Stimulated activated CD8-positive, alpha-beta memory T cell treated with anti-CD3 and anti-CD28 coated beads, Interleukin-4, amount 100 ng/mL, for 1 hour (primary cell): ENCODE measurements around the gene LMX1A.

Experiments used
- DNase-seq, 2 donors: peaks; one replicate each; pipeline ENCODE4 v3.0.0-alpha.2; 2020; ENCODE audit warnings: low read depth in 2 of 2, low spot score in 1 of 2

The LMX1A gene

GRCh38 chr1:165325460-165326203, 30.9 kb downstream of the LMX1A start:
- DNase-seq: no peak

GRCh38 chr1:165324050-165324449, 32.5 kb downstream of the LMX1A start:
- no peak for DNase-seq

GRCh38 chr1:165317612-165318011, 38.9 kb downstream of the LMX1A start:
- no peak for DNase-seq

GRCh38 chr1:165316153-165316772, 40.3 kb downstream of the LMX1A start:
- no peak for DNase-seq

GRCh38 chr1:165315481-165315880, 41.0 kb downstream of the LMX1A start:
- no peak for DNase-seq

- no peak for DNase-seq
Observed at GRCh38 chr1:165313903-165314302, 42.6 kb downstream of the LMX1A start.

- DNase-seq: no peak
Observed at GRCh38 chr1:165312591-165312990, 43.9 kb downstream of the LMX1A start.

- no peak for DNase-seq
Observed at GRCh38 chr1:165306543-165307434, 49.7 kb downstream of the LMX1A start.

- no peak for DNase-seq
Observed at GRCh38 chr1:165303386-165303785, 53.1 kb downstream of the LMX1A start.

GRCh38 chr1:165300400-165300903, 56.1 kb downstream of the LMX1A start:
- no peak for DNase-seq

GRCh38 chr1:165298203-165298820, 58.2 kb downstream of the LMX1A start:
- no peak for DNase-seq

GRCh38 chr1:165296205-165296604, 60.3 kb downstream of the LMX1A start:
- no peak for DNase-seq

GRCh38 chr1:165290148-165290547, 66.4 kb downstream of the LMX1A start:
- DNase-seq: no peak

GRCh38 chr1:165289556-165289955, 67.0 kb downstream of the LMX1A start:
- no peak for DNase-seq

- DNase-seq: no peak
Observed at GRCh38 chr1:165288350-165289120, 68.0 kb downstream of the LMX1A start.

- no peak for DNase-seq
Observed at GRCh38 chr1:165287781-165288180, 68.7 kb downstream of the LMX1A start.

GRCh38 chr1:165287329-165287728, 69.2 kb downstream of the LMX1A start:
- DNase-seq: no peak

- no peak for DNase-seq
Observed at GRCh38 chr1:165284454-165284853, 72.1 kb downstream of the LMX1A start.

GRCh38 chr1:165281207-165281901, 75.2 kb downstream of the LMX1A start:
- no peak for DNase-seq

GRCh38 chr1:165279882-165280281, 76.6 kb downstream of the LMX1A start:
- no peak for DNase-seq
